D721Med (cell line): ENCODE results near the gene OTULINL.

Source experiments
- DNase-seq: peaks from one replicate; pipeline ENCODE4 v3.0.0; 2011; ENCODE audit warnings: low spot score; ENCODE audit not compliant: insufficient read length
- FAIRE-seq: peaks from 2 replicates; lab custom pipeline; 2011; peaks lifted over from hg19 to GRCh38; lab: Jason Lieb, UNC
- CTCF ChIP-seq: IDR thresholded peaks from 2 replicates; pipeline ENCODE4 v1.5.1; 2012; ENCODE audit warnings: mild to moderate bottlenecking, control low read depth; ENCODE audit not compliant: insufficient read depth; ENCODE audit errors: missing control alignments

OTULINL gene

GRCh38 chr5:14598225-14598624 lies 16.6 kb downstream of the OTULINL start:
- FAIRE-seq (no peak), DNase-seq (no peak)
- TF ChIP-seq CTCF = no peak

DNA sequence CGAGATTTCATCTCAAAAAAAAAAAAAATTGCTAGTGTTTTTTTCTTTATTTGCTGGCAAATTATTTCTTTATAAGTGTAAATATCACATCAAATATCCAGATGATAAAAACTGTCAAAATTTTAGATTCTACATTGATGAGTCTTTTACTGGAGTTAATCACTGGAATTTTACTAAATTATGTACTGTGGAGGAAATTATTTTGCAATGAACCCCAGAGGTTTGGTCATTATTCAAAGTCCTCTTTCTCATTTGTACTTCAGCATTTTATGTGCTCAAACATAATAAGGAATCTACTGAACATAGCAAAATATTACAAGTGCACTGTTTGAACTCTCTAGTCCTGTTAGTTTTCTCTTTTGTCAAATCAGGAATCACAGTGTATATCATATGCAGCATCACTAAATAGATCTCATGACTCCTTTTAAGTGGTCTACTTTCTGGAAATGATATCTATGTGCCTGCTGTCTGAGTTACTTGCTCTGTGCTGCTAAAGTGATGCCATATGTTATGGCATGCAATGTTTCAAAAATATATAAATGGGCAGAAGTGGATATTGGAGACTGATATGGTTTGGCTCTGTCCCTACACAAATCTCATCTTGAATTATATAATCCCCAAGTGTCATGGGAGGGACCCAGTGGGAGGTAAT lies 18.0 kb downstream of the OTULINL start:
- no peak for TF ChIP-seq CTCF
- DNase-seq (no peak), FAIRE-seq (no peak)

GRCh38 chr5:14600846-14601245 lies 19.3 kb downstream of the OTULINL start:
- DNase-seq (no peak), FAIRE-seq (no peak)
- TF ChIP-seq CTCF = no peak

GRCh38 chr5:14603141-14603540 lies 21.5 kb downstream of the OTULINL start:
- no peak for TF ChIP-seq CTCF
- DNase-seq = no peak
- FAIRE-seq = no peak

GRCh38 chr5:14607104-14607503 lies 25.5 kb downstream of the OTULINL start:
- no peak for FAIRE-seq
- no peak for DNase-seq
- no peak for TF ChIP-seq CTCF

GRCh38 chr5:14608169-14608568 lies 26.6 kb downstream of the OTULINL start:
- TF ChIP-seq CTCF = no peak
- no peak for DNase-seq
- FAIRE-seq = no peak

DNA sequence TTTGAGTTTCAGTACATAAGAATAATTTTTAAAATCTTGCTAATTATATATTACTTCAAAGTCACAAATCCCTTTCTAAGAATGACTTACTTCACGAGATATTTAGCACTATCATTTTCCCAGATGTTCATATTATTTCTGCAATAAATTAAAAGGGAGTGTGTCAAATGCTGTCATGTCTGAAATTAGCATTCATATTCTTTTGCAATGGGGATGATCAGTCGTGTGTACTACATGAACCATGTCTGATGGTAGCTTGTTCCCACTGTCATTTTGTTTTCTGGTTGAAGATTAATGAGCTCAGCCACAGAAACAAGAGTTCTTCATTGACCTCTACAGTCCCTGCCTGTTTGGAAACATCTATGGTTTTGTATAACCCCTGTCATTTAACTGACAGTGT lies 30.1 kb downstream of the OTULINL start:
- FAIRE-seq (no peak), DNase-seq (no peak)
- TF ChIP-seq CTCF = no peak
